GM12878 (cell line): ENCODE data around the gene YIPF5. TPM values are rescaled to one million over a fixed set of nuclear protein-coding genes. Genes with fewer than 3 reads are reported as not detected.

Source experiments
- ATF3 ChIP-seq: IDR thresholded peaks from 2 replicates; pipeline ENCODE4 v1.6.1; 2011; ENCODE audit warnings: low read depth, mild to moderate bottlenecking, low read length, moderate library complexity, borderline replicate concordance; ENCODE audit errors: extremely low read depth
- BHLHE40 ChIP-seq, 2 experiments: fragments of 450-650 bp in 1 of 2; IDR thresholded peaks; 2 replicates each; pipeline ENCODE4 v1.6.1; 2011 to 2017; ENCODE audit warnings: low read depth in 2 of 2, borderline replicate concordance in 1 of 2, improper control_type of control experiment in 1 of 2, low read length in 1 of 2, mild to moderate bottlenecking in 1 of 2
- CEBPZ ChIP-seq: fragments of 150-350 bp; IDR thresholded peaks from 2 replicates; pipeline ENCODE4 v1.6.1; 2016; ENCODE audit warnings: low read depth, low read length
- E2F8 ChIP-seq: fragments of 450-650 bp; IDR thresholded peaks from 2 replicates; pipeline ENCODE4 v1.6.1; 2018; ENCODE audit warnings: mild to moderate bottlenecking, low read depth, moderate library complexity; ENCODE audit not compliant: partially characterized antibody
- E4F1 ChIP-seq: fragments of 450-650 bp; IDR thresholded peaks from 2 replicates; pipeline ENCODE4 v1.6.1; 2018; ENCODE audit warnings: borderline replicate concordance, mild to moderate bottlenecking; ENCODE audit not compliant: partially characterized antibody
- EED ChIP-seq: sonication (generic); IDR thresholded peaks from 2 replicates; pipeline ENCODE4 v1.6.1; 2016; ENCODE audit warnings: antibody characterized with exemption, low read depth
- FOXK2 ChIP-seq: fragments of 450-650 bp; IDR thresholded peaks from 2 replicates; pipeline ENCODE4 v1.6.1; 2017; ENCODE audit warnings: mild to moderate bottlenecking, moderate library complexity
- IKZF1 ChIP-seq: fragments of 450-650 bp; conservative IDR thresholded peaks from 2 replicates; pipeline ENCODE4 v1.6.1; 2017; ENCODE audit warnings: antibody characterized with exemption, mild to moderate bottlenecking
- IRF3 ChIP-seq: fragments of 450-650 bp; IDR thresholded peaks from 2 replicates; pipeline ENCODE4 v1.6.1; 2014; ENCODE audit warnings: mild to moderate bottlenecking
- MEF2B ChIP-seq: fragments of 450-650 bp; IDR thresholded peaks from 2 replicates; pipeline ENCODE4 v1.6.1; 2018; ENCODE audit warnings: mild to moderate bottlenecking, moderate library complexity; ENCODE audit not compliant: partially characterized antibody, poor library complexity, severe bottlenecking
- SMAD1 ChIP-seq: fragments of 450-650 bp; IDR thresholded peaks from 2 replicates; pipeline ENCODE4 v1.6.1; 2018; ENCODE audit warnings: mild to moderate bottlenecking, low read depth; ENCODE audit not compliant: partially characterized antibody
- YY1 ChIP-seq: IDR thresholded peaks from 2 replicates; pipeline ENCODE4 v1.6.1; 2011; ENCODE audit warnings: low read depth, mild to moderate bottlenecking, low read length
- ZNF592 ChIP-seq: fragments of 450-650 bp; IDR thresholded peaks from 2 replicates; pipeline ENCODE4 v1.6.1; 2017; ENCODE audit warnings: mild to moderate bottlenecking, moderate library complexity
- ZZZ3 ChIP-seq: IDR thresholded peaks from 2 replicates; pipeline ENCODE4 v1.6.1; 2011; ENCODE audit warnings: low read depth; ENCODE audit not compliant: control insufficient read depth, insufficient read length
- polyA plus RNA-seq, 11 experiments: library from polyadenylated mRNA; depleted of rRNA in 4 of 11; unstranded in 6 of 11; stranded (reverse) in 5 of 11; fragments of >200 nt; fragmentation: Nextera tagmentation in 4 of 11; fragmentation: Illumina TruSeq in 1 of 11; extraction: Ambion mirVana in 4 of 11; extraction: Trizol in 1 of 11; gene quantifications; 1 replicate in 1 of 11; 2 replicates in 10 of 11; pipeline versions ENCODE4 v1.2.1 to v1.2.3, GENCODE V29; 2011 to 2016; ENCODE audit warnings: inconsistent platforms in 2 of 11, missing spikeins in 2 of 11, low read depth in 1 of 11
- total RNA-seq, 4 experiments: library from RNA; depleted of rRNA in 3 of 4; stranded (reverse); fragments of >200 nt in 3 of 4; fragmentation: Illumina TruSeq in 1 of 4; extraction: Trizol in 1 of 4; gene quantifications; 2 replicates each; pipeline versions ENCODE4 v1.2.1 to v1.2.3, GENCODE V29; 2013 to 2021

YIPF5 gene
- total and polyA plus RNA-seq, 10 of the 15 experiments (the other 5 are each of a cell fraction or from before 2014, with no cell fraction given) = 19.5 to 50.4 (median 34.3) TPM

GRCh38 chr5:144187699-144188294, 17.3 kb upstream of the YIPF5 start (continued):
- TF ChIP-seq CEBPZ (no peak), EED (no peak), E2F8 (no peak), BHLHE40 (IDR thresholded peaks at IDR 0.05; ENCODE audit: borderline replicate concordance in 1 of 2, low read depth in 2 of 2, low read length in 1 of 2) (no peak), ATF3 (no peak), ZZZ3 (no peak), YY1 (no peak), E4F1 (no peak), IRF3 (no peak), FOXK2 (no peak), MEF2B (no peak), IKZF1 (no peak), ZNF592 (no peak), SMAD1 (no peak)
